Stimulated activated CD4-positive, alpha-beta T cell treated with anti-CD3 and anti-CD28 coated beads, Interleukin-4, amount 100 ng/mL, for 4 hours (primary cell): ENCODE data around the gene TRABD.
A peak's percentile ranks its signal among the peaks of the same experiment; 100 is the strongest.

ENCODE experiments used
- DNase-seq, 2 experiments: peaks; one replicate each; pipeline ENCODE4 v3.0.0-alpha.2; 2020

TRABD gene

GRCh38 chr22:50246242-50247175 lies 60.8 kb downstream of the TRABD start:
- no peak for DNase-seq

- DNase-seq: peak in 1 of 2 experiments; percentile 16
These were observed 62.0 kb downstream of the TRABD start for GRCh38 chr22:50247748-50248147.

- DNase-seq: no peak
These were observed 62.7 kb downstream of the TRABD start for GRCh38 chr22:50248196-50249081.
